HEK293 (cell line): ENCODE measurements around the gene KIF23.

Source experiments
- CTCF ChIA-PET: fragments of 350-600 bp; formaldehyde crosslinking; extraction: SDS; loops from one replicate; lab custom pipeline; 2021; ENCODE audit warnings: antibody characterized with exemption; lab: Yijun Ruan, JAX
- POLR2A ChIA-PET: fragments of 300-600 bp; formaldehyde crosslinking; extraction: SDS; loops from one replicate; lab custom pipeline; 2020; ENCODE audit warnings: antibody characterized with exemption, inconsistent platforms; lab: Yijun Ruan, JAX
- H3K27ac ChIP-seq: fragments of 200-500 bp; sonication (Bioruptor generic); 2 replicates; pipeline ENCODE4 v1.5.1; 2014; ENCODE audit warnings: low read depth, low read length, control low read depth, inconsistent platforms; ENCODE audit errors: extremely low read depth
- H3K36me3 ChIP-seq, 2 experiments: fragments of 200-500 bp in 1 of 2; sonication (Bioruptor generic) in 1 of 2; 1 replicate in 1 of 2; 2 replicates in 1 of 2; pipeline ENCODE4 v1.5.1; 2014 to 2017; ENCODE audit warnings: inconsistent platforms in 2 of 2, low read length in 2 of 2; ENCODE audit not compliant: control insufficient read depth in 2 of 2, insufficient read depth in 1 of 2
- H3K4me1 ChIP-seq: fragments of 200-500 bp; sonication (Bioruptor generic); 2 replicates; pipeline ENCODE4 v1.5.1; 2014; ENCODE audit warnings: mild to moderate bottlenecking, low read length, inconsistent platforms; ENCODE audit not compliant: control insufficient read depth, insufficient read depth
- H3K4me3 ChIP-seq: 2 replicates; pipeline ENCODE4 v1.5.1; 2011; ENCODE audit warnings: low read depth, mild to moderate bottlenecking, control low read depth, low read length, moderate library complexity
- H3K9me3 ChIP-seq: fragments of 200-500 bp; sonication (Bioruptor generic); 2 replicates; pipeline ENCODE4 v1.5.1; 2014; ENCODE audit warnings: low read depth, low read length, inconsistent platforms; ENCODE audit not compliant: control insufficient read depth, insufficient read depth
- BCL11B ChIP-seq: fragments of 450-650 bp; formaldehyde crosslinking; IDR thresholded peaks from 2 replicates; pipeline ENCODE4 v1.5.1; 2016; ENCODE audit warnings: low read depth, missing biosample characterization, missing genetic modification characterization
- GFI1B ChIP-seq: fragments of 450-650 bp; formaldehyde crosslinking; IDR thresholded peaks from 2 replicates; pipeline ENCODE4 v1.5.1; 2016; ENCODE audit warnings: missing biosample characterization, missing genetic modification characterization
- GLIS1 ChIP-seq: fragments of 450-650 bp; formaldehyde crosslinking; IDR thresholded peaks from 2 replicates; pipeline ENCODE4 v1.5.1; 2016; ENCODE audit warnings: missing biosample characterization, missing genetic modification characterization
- IKZF3 ChIP-seq: fragments of 450-650 bp; IDR thresholded peaks from 2 replicates; pipeline ENCODE4 v1.5.0; 2018; ENCODE audit warnings: missing biosample characterization, mild to moderate bottlenecking, missing genetic modification characterization, moderate library complexity
- KLF8 ChIP-seq: fragments of 450-650 bp; formaldehyde crosslinking; IDR thresholded peaks from 2 replicates; pipeline ENCODE4 v1.5.1; 2016; ENCODE audit warnings: missing biosample characterization, missing genetic modification characterization
- KLF9 ChIP-seq: fragments of 450-650 bp; formaldehyde crosslinking; IDR thresholded peaks from 2 replicates; pipeline ENCODE4 v1.5.1; 2016; ENCODE audit warnings: missing biosample characterization, missing genetic modification characterization, low read depth
- PRDM2 ChIP-seq: fragments of 450-650 bp; formaldehyde crosslinking; IDR thresholded peaks from 2 replicates; pipeline ENCODE4 v1.5.1; 2016; ENCODE audit warnings: missing biosample characterization, missing genetic modification characterization, borderline replicate concordance
- SP3 ChIP-seq: fragments of 450-650 bp; formaldehyde crosslinking; IDR thresholded peaks from 2 replicates; pipeline ENCODE4 v1.5.1; 2016; ENCODE audit warnings: missing biosample characterization, missing genetic modification characterization
- ZBTB7A ChIP-seq: fragments of 450-650 bp; formaldehyde crosslinking; IDR thresholded peaks from 2 replicates; pipeline ENCODE4 v1.5.1; 2016; ENCODE audit warnings: low read depth, missing biosample characterization, missing genetic modification characterization
- ZIC2 ChIP-seq: fragments of 450-650 bp; formaldehyde crosslinking; IDR thresholded peaks from 2 replicates; pipeline ENCODE4 v1.5.1; 2016; ENCODE audit warnings: missing biosample characterization, missing genetic modification characterization
- ZNF121 ChIP-seq: fragments of 450-650 bp; formaldehyde crosslinking; IDR thresholded peaks from 2 replicates; pipeline ENCODE4 v1.5.1; 2016; ENCODE audit warnings: missing biosample characterization, missing genetic modification characterization
- ZNF133 ChIP-seq: fragments of 450-650 bp; formaldehyde crosslinking; IDR thresholded peaks from 2 replicates; pipeline ENCODE4 v1.5.1; 2016; ENCODE audit warnings: missing biosample characterization, missing genetic modification characterization
- ZNF2 ChIP-seq: fragments of 450-650 bp; formaldehyde crosslinking; IDR thresholded peaks from 2 replicates; pipeline ENCODE4 v1.5.1; 2016; ENCODE audit warnings: missing biosample characterization, missing genetic modification characterization
- ZNF324 ChIP-seq: fragments of 450-650 bp; formaldehyde crosslinking; IDR thresholded peaks from 2 replicates; pipeline ENCODE4 v1.5.1; 2016; ENCODE audit warnings: missing biosample characterization, missing genetic modification characterization
- ZNF354C ChIP-seq: fragments of 450-650 bp; formaldehyde crosslinking; IDR thresholded peaks from 2 replicates; pipeline ENCODE4 v1.5.1; 2016; ENCODE audit warnings: missing biosample characterization, missing genetic modification characterization, low read depth, borderline replicate concordance
- ZNF394 ChIP-seq: fragments of 450-650 bp; formaldehyde crosslinking; IDR thresholded peaks from 2 replicates; pipeline ENCODE4 v1.5.1; 2016; ENCODE audit warnings: missing biosample characterization, missing genetic modification characterization, mild to moderate bottlenecking, moderate library complexity, borderline replicate concordance
- ZNF571 ChIP-seq: fragments of 450-650 bp; formaldehyde crosslinking; IDR thresholded peaks from 2 replicates; pipeline ENCODE4 v1.5.0; 2017; ENCODE audit warnings: missing biosample characterization, missing genetic modification characterization
- ZNF660 ChIP-seq: fragments of 450-650 bp; IDR thresholded peaks from 2 replicates; pipeline ENCODE4 v1.5.1; 2018; ENCODE audit warnings: missing biosample characterization, mild to moderate bottlenecking, missing genetic modification characterization
- ZNF701 ChIP-seq: fragments of 450-650 bp; formaldehyde crosslinking; IDR thresholded peaks from 2 replicates; pipeline ENCODE4 v1.5.1; 2016; ENCODE audit warnings: missing biosample characterization, missing genetic modification characterization
- ZNF791 ChIP-seq: fragments of 450-650 bp; formaldehyde crosslinking; IDR thresholded peaks from 2 replicates; pipeline ENCODE4 v1.5.1; 2016; ENCODE audit warnings: missing biosample characterization, missing genetic modification characterization
- TF ChIP-seq, protein P1 (sequence below): fragments of 450-650 bp; formaldehyde crosslinking; IDR thresholded peaks from 2 replicates; pipeline ENCODE4 v1.5.1; 2016; ENCODE audit warnings: missing biosample characterization, missing genetic modification characterization, low read depth
- TF ChIP-seq, protein P2 (sequence below): fragments of 450-650 bp; formaldehyde crosslinking; IDR thresholded peaks from 2 replicates; pipeline ENCODE4 v1.5.1; 2016; ENCODE audit warnings: missing biosample characterization, missing genetic modification characterization

KIF23 gene

DNA sequence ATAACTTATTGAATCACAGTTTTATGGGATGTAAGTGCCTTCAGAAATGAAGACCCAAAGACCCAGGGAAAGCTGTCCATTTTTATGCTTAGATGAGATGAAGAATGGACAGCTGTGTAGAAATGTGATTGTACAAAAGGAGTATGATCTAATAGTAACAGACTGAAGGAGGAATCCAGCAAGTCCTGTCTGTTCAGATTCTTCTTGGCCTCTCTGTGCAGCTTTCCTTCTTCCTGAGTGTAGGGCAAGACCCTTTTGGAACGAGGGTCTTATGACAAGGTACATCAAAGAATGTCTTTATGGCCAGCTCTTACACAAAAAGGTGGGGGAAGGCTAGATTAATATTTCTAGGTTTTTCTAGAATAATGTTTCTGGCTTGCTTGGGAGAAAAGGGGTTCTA lies 1.4 kb upstream of the KIF23 start:
- Histone ChIP-seq H3K4me1 (peaks cover 12% of the 10 kb centered on the region), H3K27ac (no peak overlapping the region), H3K36me3 (peaks cover 7 to 13% of the 10 kb centered on the region in 2 experiments), H3K9me3 (no peaks in the 10 kb centered on the region), H3K4me3 (no peak overlapping the region)
- ChIA-PET POLR2A (no interaction called here), CTCF (interaction anchor here (0.8 to 2.3 kb wide), 6 partner anchors 9 to 355 kb away, joined by 3 to 11 read pairs (median 5); no protein-coding TSS in a partner anchor)
- TF ChIP-seq GLIS1 (tag by site-specific recombination): no peak
- no peak for TF ChIP-seq ZNF133 (tag by site-specific recombination)
- no peak for TF ChIP-seq KLF9 (tag by site-specific recombination)
- TF ChIP-seq ZNF324 (tag by site-specific recombination): no peak
- TF ChIP-seq, protein P1, sequence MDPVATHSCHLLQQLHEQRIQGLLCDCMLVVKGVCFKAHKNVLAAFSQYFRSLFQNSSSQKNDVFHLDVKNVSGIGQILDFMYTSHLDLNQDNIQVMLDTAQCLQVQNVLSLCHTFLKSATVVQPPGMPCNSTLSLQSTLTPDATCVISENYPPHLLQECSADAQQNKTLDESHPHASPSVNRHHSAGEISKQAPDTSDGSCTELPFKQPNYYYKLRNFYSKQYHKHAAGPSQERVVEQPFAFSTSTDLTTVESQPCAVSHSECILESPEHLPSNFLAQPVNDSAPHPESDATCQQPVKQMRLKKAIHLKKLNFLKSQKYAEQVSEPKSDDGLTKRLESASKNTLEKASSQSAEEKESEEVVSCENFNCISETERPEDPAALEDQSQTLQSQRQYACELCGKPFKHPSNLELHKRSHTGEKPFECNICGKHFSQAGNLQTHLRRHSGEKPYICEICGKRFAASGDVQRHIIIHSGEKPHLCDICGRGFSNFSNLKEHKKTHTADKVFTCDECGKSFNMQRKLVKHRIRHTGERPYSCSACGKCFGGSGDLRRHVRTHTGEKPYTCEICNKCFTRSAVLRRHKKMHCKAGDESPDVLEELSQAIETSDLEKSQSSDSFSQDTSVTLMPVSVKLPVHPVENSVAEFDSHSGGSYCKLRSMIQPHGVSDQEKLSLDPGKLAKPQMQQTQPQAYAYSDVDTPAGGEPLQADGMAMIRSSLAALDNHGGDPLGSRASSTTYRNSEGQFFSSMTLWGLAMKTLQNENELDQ (tag by site-specific recombination): no peak
- TF ChIP-seq ZNF791 (tag by site-specific recombination): no peak
- TF ChIP-seq, protein P2, sequence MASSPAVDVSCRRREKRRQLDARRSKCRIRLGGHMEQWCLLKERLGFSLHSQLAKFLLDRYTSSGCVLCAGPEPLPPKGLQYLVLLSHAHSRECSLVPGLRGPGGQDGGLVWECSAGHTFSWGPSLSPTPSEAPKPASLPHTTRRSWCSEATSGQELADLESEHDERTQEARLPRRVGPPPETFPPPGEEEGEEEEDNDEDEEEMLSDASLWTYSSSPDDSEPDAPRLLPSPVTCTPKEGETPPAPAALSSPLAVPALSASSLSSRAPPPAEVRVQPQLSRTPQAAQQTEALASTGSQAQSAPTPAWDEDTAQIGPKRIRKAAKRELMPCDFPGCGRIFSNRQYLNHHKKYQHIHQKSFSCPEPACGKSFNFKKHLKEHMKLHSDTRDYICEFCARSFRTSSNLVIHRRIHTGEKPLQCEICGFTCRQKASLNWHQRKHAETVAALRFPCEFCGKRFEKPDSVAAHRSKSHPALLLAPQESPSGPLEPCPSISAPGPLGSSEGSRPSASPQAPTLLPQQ (tag by site-specific recombination): no peak
- no peak for TF ChIP-seq ZNF354C
- TF ChIP-seq GFI1B: no peak
- no peak for TF ChIP-seq ZNF2 (tag by site-specific recombination)
- no peak for TF ChIP-seq ZNF394 (tag by site-specific recombination)
- TF ChIP-seq BCL11B (tag by site-specific recombination): no peak

GRCh38 chr15:69414701-69415167 lies 585 bp downstream of the KIF23 start:
- peaks cover 27 to 33% of the 10 kb centered on the region in 2 experiments for H3K36me3 ChIP-seq
- peaks cover 12% of the 10 kb centered on the region for H3K4me1 ChIP-seq
- CTCF ChIA-PET: interaction anchor here (0.6 to 2.0 kb wide), 4 partner anchors 17 to 1052 kb away, joined by 3 to 10 read pairs (median 3); no protein-coding TSS in a partner anchor
- TF ChIP-seq KLF8 (no peak), ZNF571 (tag by site-specific recombination) (no peak), ZNF121 (tag by site-specific recombination) (0 out of 2 replicates have a peak, but pooled peaks have one; percentile 34), KLF9 (tag by site-specific recombination) (peak; percentile 60; the same call in 1 of the 2 replicates), ZIC2 (tag by site-specific recombination) (peak; percentile 9; the same call in 1 of the 2 replicates), PRDM2 (tag by site-specific recombination) (0 out of 2 replicates have a peak, but pooled peaks have one; percentile 76), ZNF660 (tag by site-specific recombination) (0 out of 2 replicates have a peak, but pooled peaks have one; percentile 8), ZBTB7A (tag by site-specific recombination) (0 out of 2 replicates have a peak, but pooled peaks have one; percentile 53), SP3 (tag by site-specific recombination) (0 out of 2 replicates have a peak, but pooled peaks have one; percentile 9), ZNF701 (tag by site-specific recombination) (no peak), IKZF3 (tag by site-specific recombination) (no peak)
- TF ChIP-seq, protein P2 (tag by site-specific recombination): no peak

More at GRCh38 chr15:69414701-69415167, 585 bp downstream of the KIF23 start:
- peak overlapping the region; percentile 93 for H3K4me3 ChIP-seq
- no peaks in the 10 kb centered on the region for H3K9me3 ChIP-seq
- POLR2A ChIA-PET: interaction anchor here (0.9 to 2.5 kb wide), 10 partner anchors 9 to 125 kb away, joined by 3 to 30 read pairs (median 8); partner anchors contain the start of gene RPLP1
- peak overlapping the region; percentile 98 for H3K27ac ChIP-seq
